Colon (tissue), 2 donors: ENCODE measurements around the gene ZNF726.
"Not testable (repeated sequence)": the region's sequence is repeated elsewhere in the genome, so short reads cannot be mapped to it uniquely, and the experiment has no call there.

Experiments
- FAIRE-seq: peaks from 2 replicates; lab custom pipeline; 2012; peaks lifted over from hg19 to GRCh38; lab: Jason Lieb, UNC
- donor health status: control.
- donor health status: control.

Gene ZNF726

DNA sequence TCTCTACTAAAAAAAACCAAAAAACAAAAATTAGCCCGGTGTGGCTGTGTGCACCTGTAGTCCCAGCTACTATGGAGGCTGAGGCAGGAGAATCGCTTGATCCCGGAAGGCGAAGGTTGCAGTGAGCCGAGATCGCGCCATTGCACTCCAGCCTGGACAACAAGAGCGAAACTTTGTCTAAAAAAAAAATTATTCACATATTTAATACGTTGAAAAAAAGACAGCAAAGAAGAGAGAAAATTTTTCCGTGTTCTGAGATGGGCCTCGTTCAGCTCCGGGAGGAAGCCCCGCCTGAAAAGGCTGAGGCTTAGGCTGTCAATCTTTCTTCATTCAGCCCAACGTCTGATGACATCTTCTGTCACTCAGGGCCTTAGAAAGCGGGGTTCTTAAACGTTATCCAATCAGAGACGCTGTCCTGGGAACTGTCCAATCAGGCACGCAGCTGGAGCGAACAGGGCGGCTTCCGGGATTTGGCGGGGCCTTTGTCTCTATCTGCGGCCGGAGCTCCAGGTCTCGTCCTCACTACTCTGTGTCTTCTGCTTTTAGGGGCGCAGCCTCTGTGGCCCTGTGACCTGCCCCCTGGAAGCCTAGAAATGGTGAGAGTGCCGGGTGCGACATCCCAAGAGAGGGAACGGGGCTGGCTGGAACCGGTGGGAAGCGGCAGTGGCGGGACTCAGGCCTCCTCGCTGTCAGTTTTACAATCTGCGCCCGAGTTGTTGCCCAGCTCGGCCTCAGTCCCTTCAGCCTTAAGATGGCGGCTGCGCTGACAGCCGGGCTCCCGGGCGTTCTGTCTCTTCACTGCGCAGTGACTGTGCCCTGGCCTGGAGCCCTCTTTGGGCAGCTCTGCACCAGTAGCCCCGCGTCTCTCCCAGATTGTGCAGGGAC, at the start of gene ZNF726:
TSS of gene ZNF726 (plus strand) at position 485 of the 885 bp plus-strand sequence. CDS start at position 594, 109 bp downstream.
- no peak for FAIRE-seq

DNA sequence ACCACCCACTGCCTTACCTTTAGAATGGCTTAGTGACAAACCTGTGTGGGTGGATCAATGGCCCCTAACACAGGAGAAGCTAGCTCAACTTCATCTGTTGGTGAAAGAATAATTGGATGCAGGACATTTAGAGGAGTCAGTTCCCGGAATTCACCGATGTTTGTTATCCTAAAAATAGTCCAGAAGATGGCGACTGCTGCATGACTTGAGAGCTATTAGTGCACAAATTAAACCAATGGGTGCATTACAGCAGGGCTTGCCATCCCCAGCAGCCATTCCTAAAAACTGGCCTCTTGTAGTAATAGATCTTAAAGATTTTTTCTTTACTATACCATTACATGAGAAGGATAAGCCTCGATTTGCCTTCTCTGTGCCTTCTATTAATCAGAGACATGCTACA, 46.8 kb upstream of the ZNF726 start:
- FAIRE-seq: no peak

- FAIRE-seq: no peak
These were observed 46.1 kb upstream of the ZNF726 start for GRCh38 chr19:23868630-23869029.

- FAIRE-seq: no peak
These were observed 42.3 kb upstream of the ZNF726 start for GRCh38 chr19:23872282-23872919.

- FAIRE-seq: no peak
These were observed 38.4 kb upstream of the ZNF726 start for GRCh38 chr19:23876261-23876660.

GRCh38 chr19:23876756-23877155, 37.9 kb upstream of the ZNF726 start:
- not testable (repeated sequence) for FAIRE-seq

GRCh38 chr19:23882493-23882892, 32.2 kb upstream of the ZNF726 start:
- no peak for FAIRE-seq

DNA sequence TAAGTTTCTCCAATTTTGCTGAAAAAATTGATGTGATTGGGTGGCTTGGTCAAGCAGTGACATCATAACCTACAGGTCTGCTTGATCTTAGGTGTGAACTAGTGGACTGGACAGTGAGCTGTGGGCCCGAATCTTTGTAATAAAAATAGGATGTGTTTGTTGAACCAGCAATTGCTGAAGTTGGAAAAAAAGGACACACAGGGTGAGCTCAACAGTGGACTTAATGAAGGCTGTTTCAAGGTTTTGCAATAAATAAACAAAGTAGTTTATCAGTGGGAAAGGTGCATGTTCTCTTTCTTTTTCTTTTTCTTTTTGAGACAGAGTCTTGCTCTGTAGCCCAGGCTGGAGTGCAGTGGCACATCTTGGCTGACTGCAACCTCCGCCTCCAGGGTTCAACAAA, 30.3 kb upstream of the ZNF726 start:
- no peak for FAIRE-seq

- FAIRE-seq: no peak
These were observed 27.0 kb upstream of the ZNF726 start for GRCh38 chr19:23887642-23888041.

GRCh38 chr19:23896096-23896495, 18.6 kb upstream of the ZNF726 start:
- FAIRE-seq: not testable (repeated sequence)

- FAIRE-seq: no peak
These were observed 17.8 kb upstream of the ZNF726 start for GRCh38 chr19:23896912-23897311.

DNA sequence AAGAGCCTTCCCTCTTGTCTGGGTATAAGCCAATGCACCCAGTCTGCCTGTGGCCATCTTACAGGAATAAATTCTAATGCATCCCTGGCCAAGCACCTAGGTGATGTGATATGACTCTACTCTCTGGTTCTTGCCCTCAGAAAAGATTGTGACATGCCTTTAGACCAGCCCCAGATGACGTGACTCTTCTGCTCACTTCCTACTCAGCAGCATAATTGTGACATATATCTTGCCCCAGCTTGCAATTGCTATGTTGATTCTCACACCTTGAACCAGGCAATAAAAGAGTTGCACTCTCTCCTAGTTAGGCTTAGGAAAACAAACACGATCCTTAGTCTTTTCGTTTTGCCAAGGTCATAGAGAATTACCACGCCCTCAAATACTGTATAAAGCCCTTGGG, 13.3 kb upstream of the ZNF726 start:
- FAIRE-seq: no peak

- no peak for FAIRE-seq
These were observed 10.3 kb upstream of the ZNF726 start for GRCh38 chr19:23904406-23904805.

DNA sequence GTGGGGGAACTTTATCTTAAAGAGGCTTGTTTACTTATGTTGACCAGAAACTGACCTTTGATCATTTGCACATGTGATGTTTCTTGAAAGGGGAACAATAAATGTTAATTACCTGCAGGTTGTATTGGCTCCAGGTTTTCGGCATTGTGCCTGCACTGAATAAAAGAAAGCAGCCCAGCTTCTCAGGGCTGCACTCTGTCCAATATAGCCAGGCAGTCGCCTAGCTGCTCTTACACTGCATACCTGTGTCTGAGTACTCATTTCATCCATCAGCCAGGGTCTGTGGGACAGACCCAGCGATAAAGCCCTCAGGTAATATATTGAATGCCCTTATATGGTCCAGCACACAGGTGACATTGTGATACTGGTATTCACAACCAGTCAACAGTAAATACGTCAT, 8.9 kb upstream of the ZNF726 start:
- no peak for FAIRE-seq

DNA sequence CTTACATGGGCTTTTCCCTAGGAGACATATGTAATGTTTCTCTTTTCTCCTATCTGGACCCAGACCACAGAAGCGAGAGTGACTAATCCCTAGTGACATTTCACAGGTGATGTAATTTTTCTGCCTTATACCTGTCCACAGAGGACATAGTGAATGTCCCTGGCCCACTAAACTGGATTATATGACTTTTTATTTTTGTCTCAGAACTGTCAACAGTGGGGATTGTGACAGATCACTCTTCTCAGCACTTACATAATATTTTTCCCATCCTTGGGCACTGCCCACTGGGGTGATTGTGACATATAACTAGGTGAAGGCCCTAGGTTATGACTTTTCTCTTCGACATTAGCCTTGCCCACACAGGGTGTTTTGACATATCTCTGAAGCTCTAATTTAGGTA, 7.9 kb upstream of the ZNF726 start:
- FAIRE-seq: no peak

GRCh38 chr19:23908165-23908564, 6.5 kb upstream of the ZNF726 start:
- no peak for FAIRE-seq

- FAIRE-seq: no peak
These were observed 5.5 kb upstream of the ZNF726 start for GRCh38 chr19:23909222-23909621.

- FAIRE-seq: no peak
These were observed 755 bp upstream of the ZNF726 start for GRCh38 chr19:23913931-23914330.

GRCh38 chr19:23916991-23917390, 2.3 kb downstream of the ZNF726 start:
- FAIRE-seq: no peak

DNA sequence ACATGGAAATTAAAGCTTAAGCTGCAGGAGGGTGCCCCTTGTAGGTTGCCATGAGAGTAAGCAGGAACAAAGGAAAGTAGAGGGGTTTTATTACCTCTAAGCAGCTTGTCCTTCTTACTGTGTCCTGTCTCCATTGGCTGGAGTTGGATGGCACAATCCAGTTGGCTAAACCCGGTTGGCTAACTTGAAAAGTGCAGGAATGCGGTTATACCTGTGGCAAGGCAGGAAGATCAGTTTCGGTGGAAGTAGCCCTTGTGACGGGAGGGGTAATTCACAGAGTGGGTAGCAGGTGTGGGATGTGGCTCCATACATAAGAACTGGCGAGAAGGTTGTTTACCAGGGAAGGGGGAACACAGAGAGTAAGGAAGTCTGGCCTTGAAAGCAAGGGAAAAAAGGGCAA, 3.2 kb downstream of the ZNF726 start:
- FAIRE-seq: no peak

DNA sequence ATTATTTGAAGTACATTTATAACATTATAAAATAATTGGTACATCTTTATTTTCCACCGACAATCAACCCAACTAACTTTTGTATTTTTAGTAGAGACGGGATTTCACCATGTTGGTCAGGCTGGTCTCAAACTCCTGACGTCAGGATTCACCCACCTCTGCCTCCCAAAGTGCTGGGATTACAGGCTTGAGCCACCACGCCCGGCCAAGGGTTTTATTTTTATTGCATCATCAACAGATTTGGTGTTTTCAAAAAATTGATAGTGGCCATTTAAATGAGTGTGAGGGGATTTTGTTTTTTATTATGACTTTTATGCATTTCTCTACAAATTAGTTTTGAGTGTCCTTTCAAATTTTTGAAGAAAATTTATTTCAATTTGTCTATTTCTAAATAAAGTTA, 10.6 kb downstream of the ZNF726 start:
- no peak for FAIRE-seq

DNA sequence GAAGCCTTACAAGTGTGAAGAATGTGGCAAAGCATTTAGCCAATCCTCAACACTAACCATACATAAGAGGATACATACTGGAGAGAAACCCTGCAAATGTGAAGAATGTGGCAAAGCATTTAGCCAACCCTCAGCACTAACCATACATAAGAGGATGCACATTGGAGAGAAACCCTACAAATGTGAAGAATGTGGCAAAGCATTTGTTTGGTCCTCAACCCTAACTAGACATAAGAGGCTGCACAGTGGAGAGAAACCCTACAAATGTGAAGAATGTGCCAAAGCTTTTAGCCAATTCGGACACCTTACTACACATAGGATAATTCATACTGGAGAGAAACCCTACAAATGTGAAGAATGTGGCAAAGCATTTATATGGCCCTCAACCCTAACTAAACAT, 18.2 kb downstream of the ZNF726 start:
- no peak for FAIRE-seq

DNA sequence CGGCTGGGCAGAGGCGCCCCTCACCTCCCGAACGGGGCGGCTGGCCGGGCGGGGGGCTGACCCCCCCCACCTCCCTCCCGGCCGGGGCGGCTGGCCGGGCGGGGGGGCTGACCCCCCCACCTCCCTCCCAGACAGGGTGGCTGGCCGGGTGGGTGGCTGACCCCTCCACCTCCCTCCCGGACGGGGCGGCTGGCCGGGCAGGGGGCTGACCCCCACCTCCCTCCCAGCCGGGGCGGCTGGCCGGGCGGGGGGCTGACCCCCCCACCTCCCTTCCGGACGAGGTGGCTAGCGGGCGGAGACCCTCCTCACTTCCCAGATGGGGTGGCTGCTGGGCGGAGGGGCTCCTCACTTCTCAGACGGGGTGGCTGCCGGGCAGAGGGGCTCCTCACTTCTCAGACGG, 22.3 kb downstream of the ZNF726 start:
- FAIRE-seq: not testable (repeated sequence)

DNA sequence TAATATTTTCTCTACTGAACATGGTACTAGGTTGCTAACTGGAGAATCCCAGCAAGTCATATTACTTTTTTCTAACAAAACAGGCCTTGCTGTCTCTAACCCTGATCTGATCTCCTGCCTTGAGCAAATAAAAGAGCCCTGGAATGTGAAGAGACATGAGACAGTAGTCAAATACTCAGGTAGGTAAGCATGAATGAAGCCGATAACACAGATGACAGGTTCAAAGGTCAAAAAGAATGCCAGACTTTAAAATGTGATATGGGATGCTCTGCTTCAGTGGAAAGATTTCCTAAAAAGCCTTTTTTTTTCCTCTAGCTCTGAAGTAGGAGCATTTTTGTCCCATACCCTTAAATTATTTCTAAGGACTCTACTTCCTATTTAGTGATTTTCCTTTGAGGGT, 28.7 kb downstream of the ZNF726 start:
- FAIRE-seq: no peak
